Psoas muscle (tissue), 8 donors: ENCODE results near the gene CASZ1. TPM values are rescaled to one million over a fixed set of nuclear protein-coding genes. Genes with fewer than 3 reads are reported as not detected.
A peak's percentile ranks its signal among the peaks of the same experiment; 100 is the strongest.

Experiments used
- ATAC-seq, 4 donors: fragments of 200-7000 bp; cut with Tn5 transposase; one replicate each; pipeline ENCODE4 v1.9.1; 2020; ENCODE audit warnings: moderate library complexity in 3 of 4, mild to moderate bottlenecking in 2 of 4
- DNase-seq, 2 donors: peaks; one replicate each; pipeline ENCODE4 v3.0.0-alpha.2; 2020
- H3K27ac ChIP-seq: fragments of 200-600 bp; one replicate; pipeline ENCODE4 v1.8.0; 2022
- H3K27me3 ChIP-seq, 3 donors: fragments of 200-600 bp in 1 of 3; one replicate each; pipeline versions ENCODE4 v1.6.1 to v1.8.0; 2013 to 2022; ENCODE audit warnings: low read length in 2 of 3, mild to moderate bottlenecking in 2 of 3, moderate library complexity in 1 of 3; ENCODE audit not compliant: insufficient read depth in 3 of 3
- H3K36me3 ChIP-seq, 2 donors: fragments of 200-600 bp in 1 of 2; one replicate each; pipeline versions ENCODE4 v1.6.1 to v1.8.0; 2013 to 2022; ENCODE audit warnings: low read depth in 1 of 2, mild to moderate bottlenecking in 1 of 2, moderate library complexity in 1 of 2; ENCODE audit not compliant: insufficient read depth in 1 of 2
- H3K4me1 ChIP-seq: fragments of 200-600 bp; one replicate; pipeline ENCODE4 v1.8.0; 2022
- H3K4me3 ChIP-seq: fragments of 200-600 bp; one replicate; pipeline ENCODE4 v1.8.0; 2022; ENCODE audit warnings: mild to moderate bottlenecking
- H3K9me3 ChIP-seq: fragments of 200-600 bp; one replicate; pipeline ENCODE4 v1.8.0; 2022
- CTCF ChIP-seq: fragments of 200-600 bp; IDR thresholded peaks from one replicate; pipeline ENCODE4 v1.8.0; 2022; ENCODE audit warnings: antibody characterized with exemption
- WGBS, 3 donors: extraction: QIAGEN DNeasy Blood & Tissue Kit; methylation state at CpG; one replicate each; pipeline versions ENCODE4 v1.1.6 to v1.1.7; 2013; 5-methylcytosine and 5-hydroxymethylcytosine counted together
- intact Hi-C, 2 donors: fragments of 100-400 bp; cut with DNase I; formaldehyde crosslinking; loops; one replicate each; pipeline versions ENCODE4 v1.11.0 to v1.14.2; 2022
- polyA plus RNA-seq, 3 donors: library from polyadenylated mRNA; stranded (reverse); fragments of 200-250 nt; gene quantifications; one replicate each; pipeline ENCODE4 v1.2.3, GENCODE V29; 2013
- total RNA-seq, 4 donors: library from RNA; stranded (reverse); fragmentation: NEBNext Ultra II Directional in 2 of 4; extraction: Animal tissue kit (Norgen Biotek cat#: 25700) in 2 of 4; gene quantifications; one replicate each; pipeline versions ENCODE4 v1.2.1 to v1.2.4, GENCODE V29; 2021 to 2023
- donor health status: healthy with polysubstance abuse.
- donor health status: DM: no; HTN: no; CAD: no; lungs with moderate emphysema.
- donor health status: Bipolar disorder and iron deficiency.
- donor health status: healthy.
- donor health status: DM: yes; HTN: yes; CAD: no.
- donor health status: DM: no; HTN: no; CAD: no.
- donor health status: DM: no; HTN: no; CAD: no.
- donor health status: DM: yes; HTN: yes; CAD: no.

CASZ1 gene
- total and polyA plus RNA-seq, 7 donors = 2.6 to 83.3 (median 53.1) TPM

- Histone ChIP-seq H3K27me3 (no peaks in the 10 kb centered on the region), H3K4me1 (peaks cover 100% of the 10 kb centered on the region), H3K36me3 (no peaks in the 10 kb centered on the region), H3K9me3 (no peaks in the 10 kb centered on the region), H3K4me3 (no peak overlapping the region), H3K27ac (peak overlapping the region; percentile 76)
- intact Hi-C loops = loop anchor here (2.0 to 10.0 kb wide), 2 partner anchors 109 to 179 kb away; no protein-coding TSS in a partner anchor
- peak; percentile 16 to 55 (median 30) for ATAC-seq
- TF ChIP-seq CTCF = no peak
- 32 to 36% (median 36%) methylated on average over 11 of the region's 11 CpGs for WGBS, 3 donors
- DNase-seq = no peak
Measured at GRCh38 chr1:10685808-10686403, 110.5 kb downstream of the CASZ1 start.

GRCh38 chr1:10685196-10685807 is 111.1 kb downstream of the CASZ1 start:
- Histone ChIP-seq H3K36me3 (no peaks in the 10 kb centered on the region), H3K4me3 (no peak overlapping the region), H3K4me1 (peaks cover 100% of the 10 kb centered on the region), H3K9me3 (no peaks in the 10 kb centered on the region), H3K27me3 (no peaks in the 10 kb centered on the region), H3K27ac (peak overlapping the region; percentile 76)
- ATAC-seq (peak in 3 of 4 donors; percentile 8 to 36 (median 12)), DNase-seq (no peak)
- intact Hi-C loops = loop anchor here (10.0 kb wide), 1 partner anchor 179 kb away; no protein-coding TSS in a partner anchor
- no peak for TF ChIP-seq CTCF
- WGBS, 3 donors = 31 to 46% (median 37%) methylated on average over 15 of the region's 15 CpGs

GRCh38 chr1:10684221-10684620 is 112.2 kb downstream of the CASZ1 start:
- Histone ChIP-seq H3K4me3 (no peak overlapping the region), H3K9me3 (no peaks in the 10 kb centered on the region), H3K27ac (peak overlapping the region; percentile 76), H3K36me3 (no peaks in the 10 kb centered on the region), H3K4me1 (peaks cover 100% of the 10 kb centered on the region), H3K27me3 (no peaks in the 10 kb centered on the region)
- DNase-seq (no peak), ATAC-seq (no peak)
- TF ChIP-seq CTCF = no peak
- WGBS, 3 donors = 61 to 78% (median 64%) methylated on average over 10 of the region's 10 CpGs
- intact Hi-C loops = loop anchor here (5.0 to 10.0 kb wide), 3 partner anchors 58 to 181 kb away; no protein-coding TSS in a partner anchor

GRCh38 chr1:10682449-10683309 is 113.8 kb downstream of the CASZ1 start:
- 54 to 78% (median 59%) methylated on average over 17 of the region's 17 CpGs for WGBS, 3 donors
- intact Hi-C loops = loop anchor here (5.0 to 10.0 kb wide), 3 partner anchors 60 to 182 kb away; no protein-coding TSS in a partner anchor

More at GRCh38 chr1:10682449-10683309, 113.8 kb downstream of the CASZ1 start:
- TF ChIP-seq CTCF = no peak
- ATAC-seq (no peak), DNase-seq (no peak)
- peak overlapping the region; percentile 22 for H3K4me3 ChIP-seq
- H3K36me3 ChIP-seq = no peaks in the 10 kb centered on the region
- H3K4me1 ChIP-seq = peaks cover 100% of the 10 kb centered on the region
- H3K27ac ChIP-seq = peak overlapping the region; percentile 87
- H3K27me3 ChIP-seq = no peaks in the 10 kb centered on the region
- H3K9me3 ChIP-seq = no peaks in the 10 kb centered on the region
